K562 (cell line): Measurements from ENCODE around the gene MDM1. TPM values are rescaled to one million over a fixed set of nuclear protein-coding genes. Genes with fewer than 3 reads are reported as not detected.

Experiments used
- ATAC-seq: fragments of 200-7000 bp; cut with Tn5 transposase; 3 replicates; pipeline ENCODE4 v1.9.1; 2020; ENCODE audit warnings: moderate library complexity
- BruUV-seq: library from RNA; stranded (reverse); fragments of 400-500 nt; replicated peaks from 2 replicates; lab custom pipeline; 2021; lab: Mats Ljungman, UMichigan
- CTCF ChIA-PET: fragments of 300-600 bp; formaldehyde crosslinking; extraction: SDS; loops from one replicate; lab custom pipeline; 2021; ENCODE audit warnings: low intra/inter-chr PET ratio; lab: Yijun Ruan, JAX
- POLR2A ChIA-PET: fragments of 300-600, 350-650 bp; sonication (Branson Sonifier 250); formaldehyde crosslinking; extraction: SDS; loops from one replicate; lab custom pipeline; 2021; ENCODE audit warnings: antibody characterized with exemption, inconsistent platforms; lab: Yijun Ruan, JAX
- DNase-seq, 4 experiments: peaks; one replicate each; pipeline versions ENCODE4 v3.0.0 to v3.0.0-alpha.2; 2011 to 2018; ENCODE audit warnings: low spot score in 3 of 4, mixed read lengths in 3 of 4; ENCODE audit errors: extremely low read depth in 1 of 4
- FAIRE-seq: peaks from 2 replicates; lab custom pipeline; 2011; peaks lifted over from hg19 to GRCh38; lab: Jason Lieb, UNC
- H2AFZ ChIP-seq: 2 replicates; pipeline ENCODE4 v1.6.0; 2011; ENCODE audit warnings: low read depth, low read length, control low read depth, inconsistent platforms
- H3K27ac ChIP-seq: fragments of 200-600 bp; 3 replicates; pipeline ENCODE4 v1.8.0; 2011; ENCODE audit warnings: low read depth, mild to moderate bottlenecking, control low read depth, inconsistent platforms, low read length, moderate library complexity, mixed read lengths; ENCODE audit errors: extremely low read depth
- H3K27me3 ChIP-seq, 2 experiments: fragments of 300-600 bp in 1 of 2; 2 replicates in 1 of 2; 3 replicates in 1 of 2; pipeline versions ENCODE4 v1.6.0 to v1.8.0; 2011; ENCODE audit warnings: inconsistent platforms in 2 of 2, low read length in 2 of 2, mild to moderate bottlenecking in 1 of 2, mixed read lengths in 1 of 2, moderate library complexity in 1 of 2; ENCODE audit not compliant: control insufficient read depth in 2 of 2, insufficient read depth in 2 of 2
- H3K36me3 ChIP-seq: fragments of 300-600 bp; 3 replicates; pipeline ENCODE4 v1.8.0; 2011; ENCODE audit warnings: mild to moderate bottlenecking, low read length, inconsistent platforms; ENCODE audit not compliant: control insufficient read depth, insufficient read depth
- H3K4me1 ChIP-seq, 2 experiments: fragments of 200-600 bp in 1 of 2; replicated peaks in 1 of 2; 2 replicates in 1 of 2; 3 replicates in 1 of 2; pipeline versions ENCODE4 v1.5.1 to v1.8.0; 2011; ENCODE audit warnings: inconsistent platforms in 2 of 2, low read length in 2 of 2, mild to moderate bottlenecking in 1 of 2, mixed read lengths in 1 of 2, moderate library complexity in 1 of 2; ENCODE audit not compliant: control insufficient read depth in 2 of 2, insufficient read depth in 2 of 2
- H3K4me2 ChIP-seq: 2 replicates; pipeline ENCODE4 v1.6.1; 2011; ENCODE audit warnings: low read length, control low read depth, inconsistent platforms, mixed read lengths; ENCODE audit not compliant: insufficient read depth
- H3K4me3 ChIP-seq: fragments of 200-600 bp; sonication (generic), shearing (Covaris generic); 2 replicates; pipeline ENCODE4 v1.5.1; 2016; ENCODE audit warnings: control low read depth, inconsistent platforms
- H3K79me2 ChIP-seq: fragments of 200-600 bp; 3 replicates; pipeline ENCODE4 v1.8.0; 2011; ENCODE audit warnings: low read length, inconsistent platforms; ENCODE audit not compliant: control insufficient read depth, insufficient read depth
- H3K9ac ChIP-seq, 2 experiments: 2 replicates each; pipeline versions ENCODE4 v1.6.0 to v1.6.1; 2011; ENCODE audit warnings: low read depth in 2 of 2, low read length in 2 of 2, control low read depth in 1 of 2, inconsistent platforms in 1 of 2, mild to moderate bottlenecking in 1 of 2, mixed read lengths in 1 of 2; ENCODE audit not compliant: insufficient read depth in 1 of 2
- H3K9me1 ChIP-seq: one replicate; pipeline ENCODE4 v1.6.0; 2011; ENCODE audit warnings: inconsistent platforms, mild to moderate bottlenecking, low read length, moderate library complexity; ENCODE audit not compliant: control insufficient read depth, insufficient read depth
- H3K9me3 ChIP-seq: replicated peaks from 2 replicates; pipeline ENCODE4 v1.5.1; 2011; ENCODE audit warnings: low read depth, low read length, inconsistent platforms; ENCODE audit not compliant: control insufficient read depth, insufficient read depth
- H4K20me1 ChIP-seq: replicated peaks from 2 replicates; pipeline ENCODE4 v1.6.1; 2011; ENCODE audit warnings: low read length, inconsistent platforms, mixed read lengths; ENCODE audit not compliant: control insufficient read depth, insufficient read depth
- HDGF ChIP-seq: fragments of 450-650 bp; IDR thresholded peaks from 2 replicates; pipeline ENCODE4 v1.6.1; 2016
- SRSF1 ChIP-seq: fragments of 200-400 bp; formaldehyde crosslinking; IDR thresholded peaks from 2 replicates; pipeline ENCODE4 v1.6.1; 2017; ENCODE audit warnings: mild to moderate bottlenecking, low read depth, low read length, moderate library complexity
- ZNF311 ChIP-seq: fragments of 250-450 bp; sonication (Bioruptor Pico); IDR thresholded peaks from 2 replicates; pipeline ENCODE4 v1.4.0; 2020; ENCODE audit warnings: mild to moderate bottlenecking, moderate library complexity
- ZNF324 ChIP-seq: fragments of 250-450 bp; sonication (Bioruptor Pico); IDR thresholded peaks from 2 replicates; pipeline ENCODE4 v1.4.0; 2020; ENCODE audit warnings: mild to moderate bottlenecking
- WGBS: fragments of 100-300 bp; shearing (Covaris generic); methylation state at CpG from one replicate; pipeline ENCODE4 v1.1.6; 2016; ENCODE audit warnings: low coverage, mixed read lengths; ENCODE audit not compliant: insufficient coverage; ENCODE audit errors: missing lambda C conversion rate; 5-methylcytosine and 5-hydroxymethylcytosine counted together
- in situ Hi-C: fragments of 300-500 bp; cut with MboI; formaldehyde crosslinking; loops from 4 replicates; pipeline ENCODE4 v1.15.0; 2018; ENCODE audit warnings: inconsistent platforms, mixed read lengths
- intact Hi-C: fragments of 100-400 bp; cut with micrococcal nuclease; formaldehyde crosslinking; loops from 2 replicates; pipeline ENCODE4 v1.14.2; 2022
- polyA plus RNA-seq, 8 experiments: library from polyadenylated mRNA; depleted of rRNA in 4 of 8; stranded (reverse) in 5 of 8; unstranded in 3 of 8; fragments of >200 nt; fragmentation: Nextera tagmentation in 2 of 8; fragmentation: Illumina TruSeq in 1 of 8; extraction: Ambion mirVana in 2 of 8; extraction: Trizol in 1 of 8; gene quantifications; 2 replicates each; pipeline versions ENCODE4 v1.2.1 to v1.2.3, GENCODE V29; 2011 to 2014; ENCODE audit warnings: inconsistent platforms in 1 of 8, missing spikeins in 1 of 8
- total RNA-seq, 7 experiments: library from RNA; depleted of rRNA in 6 of 7; stranded (reverse); fragments of >200 nt in 6 of 7; fragmentation: Illumina TruSeq in 2 of 7; extraction: Trizol in 2 of 7; gene quantifications; 2 replicates each; pipeline versions ENCODE4 v1.2.1 to v1.2.3, GENCODE V29; 2011 to 2021; ENCODE audit warnings: low replicate concordance in 1 of 7

Gene MDM1
- total and polyA plus RNA-seq, 9 of the 15 experiments (the other 6 are each of a cell fraction or from before 2014, with no cell fraction given): 7.5 to 16.8 (median 13.1) TPM

DNA sequence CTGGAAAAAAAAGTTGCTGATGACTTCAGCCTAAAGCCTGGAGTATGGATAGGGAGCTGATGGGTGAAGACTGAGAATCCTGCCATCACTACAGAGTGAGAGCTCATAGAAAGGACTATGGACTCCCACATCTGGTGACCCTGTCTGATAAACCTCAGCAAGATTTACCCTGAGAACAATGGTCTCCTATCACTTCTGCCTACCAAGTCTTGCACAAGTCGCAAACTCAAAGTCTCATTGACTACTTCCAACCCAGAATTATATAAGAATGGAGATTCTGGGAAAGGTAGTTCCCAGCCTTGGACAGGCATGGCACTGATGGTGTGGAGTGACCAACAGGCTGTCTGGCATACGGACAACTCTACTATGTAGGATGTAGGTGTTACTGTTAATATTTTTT lies 9.7 kb upstream of the MDM1 start:
- 3% methylated on average over 2 of the region's 2 CpGs for WGBS
- intact Hi-C loops (no loop called here), in situ Hi-C loops (no loop called here)
- FAIRE-seq: no peak
- no peaks in the 10 kb centered on the region for H3K36me3 ChIP-seq
- ChIA-PET POLR2A (interaction anchor here (1.4 kb wide), 1 partner anchor 10 kb away, joined by 6 read pairs; the partner anchor contains the start of gene MDM1), CTCF (no interaction called here)
- ATAC-seq: no peak
- H3K27me3 ChIP-seq: peaks cover 18 to 38% of the 10 kb centered on the region in 2 experiments
- no peak for DNase-seq
- no peaks in the 10 kb centered on the region for H3K9me3 ChIP-seq
- H3K9me1 ChIP-seq: no peaks in the 10 kb centered on the region
- H4K20me1 ChIP-seq: no peaks in the 10 kb centered on the region; the same call in 1 of the 2 replicates
- H3K9ac ChIP-seq: no peak overlapping the region
- no peak overlapping the region for H3K27ac ChIP-seq
- H3K79me2 ChIP-seq: no peaks in the 10 kb centered on the region
- no peak overlapping the region for H3K4me2 ChIP-seq
- H2AFZ ChIP-seq: no peak overlapping the region
- H3K4me3 ChIP-seq: no peak overlapping the region
- TF ChIP-seq SRSF1 (no peak), ZNF311 (CRISPR knock-in tag) (no peak), ZNF324 (CRISPR knock-in tag) (no peak), HDGF (no peak)
- no peaks in the 10 kb centered on the region for H3K4me1 ChIP-seq
- BruUV-seq: no TSS peak
